TTC549 (cell line): ENCODE data around the gene VTI1A.
"Not testable (repeated sequence)": the region's sequence is repeated elsewhere in the genome, so short reads cannot be mapped to it uniquely, and the experiment has no call there.

ENCODE experiments used
- FAIRE-seq: peaks from 2 replicates; lab custom pipeline; 2012; peaks lifted over from hg19 to GRCh38; lab: Jason Lieb, UNC

The VTI1A gene

DNA sequence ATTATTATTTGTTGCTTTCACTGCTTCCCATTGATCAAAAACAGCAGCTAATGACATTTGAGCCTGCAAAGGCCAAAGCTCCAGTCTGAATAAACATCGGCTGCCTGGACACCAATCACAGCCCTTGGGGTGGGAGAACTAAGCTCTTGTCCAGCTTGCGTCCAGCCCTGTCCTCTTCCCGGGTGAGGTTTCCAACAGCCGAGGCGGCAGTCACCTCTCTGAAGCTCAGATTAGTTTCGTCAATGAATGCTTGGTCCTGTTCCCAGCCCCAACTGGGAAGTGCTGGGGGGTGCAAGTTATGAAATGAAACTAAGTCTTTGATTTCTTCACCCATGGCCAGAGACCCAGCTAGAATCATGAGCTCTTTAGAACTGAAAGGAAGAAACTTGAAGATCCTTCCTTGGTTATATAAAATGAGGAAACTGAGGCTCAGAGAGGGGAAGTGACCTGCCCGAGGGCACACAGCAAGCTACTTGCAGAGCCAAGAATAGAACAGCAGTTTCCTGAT, 389.0 kb downstream of the VTI1A start:
- FAIRE-seq: no peak

DNA sequence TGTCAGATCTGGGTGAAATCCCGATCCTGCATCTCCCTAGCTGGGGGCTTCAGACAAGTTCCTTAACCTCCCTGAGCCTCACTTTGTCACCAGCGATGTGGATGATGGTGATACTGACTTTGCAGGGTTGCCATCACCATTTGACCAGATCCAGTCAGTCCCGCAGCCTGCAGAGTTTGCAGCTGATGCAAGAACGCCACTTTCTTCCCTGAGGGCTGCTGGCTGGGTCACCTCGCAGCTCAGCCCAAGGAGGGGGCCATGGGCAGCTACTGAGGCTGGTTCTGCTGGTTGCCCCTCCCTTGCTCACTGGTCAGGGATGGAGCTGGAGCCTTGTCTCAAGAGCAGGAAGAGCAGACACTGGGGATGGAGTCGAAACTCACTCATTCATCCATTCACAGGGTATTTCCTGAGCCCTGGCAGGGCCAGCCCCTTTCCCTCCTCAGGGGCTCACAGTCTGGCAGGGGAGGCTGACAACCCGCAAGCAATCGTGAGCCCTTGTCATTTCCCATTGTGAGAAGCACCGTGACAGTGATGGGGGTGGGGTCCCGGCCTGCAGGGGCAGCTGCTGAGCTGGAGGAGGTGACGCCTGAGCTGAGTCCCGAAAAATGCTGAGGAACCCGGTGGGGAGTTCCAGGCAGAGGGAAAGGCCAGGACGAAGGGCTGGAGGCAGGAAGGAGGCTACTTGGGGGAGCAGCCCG, 391.9 kb downstream of the VTI1A start:
- no peak for FAIRE-seq

DNA sequence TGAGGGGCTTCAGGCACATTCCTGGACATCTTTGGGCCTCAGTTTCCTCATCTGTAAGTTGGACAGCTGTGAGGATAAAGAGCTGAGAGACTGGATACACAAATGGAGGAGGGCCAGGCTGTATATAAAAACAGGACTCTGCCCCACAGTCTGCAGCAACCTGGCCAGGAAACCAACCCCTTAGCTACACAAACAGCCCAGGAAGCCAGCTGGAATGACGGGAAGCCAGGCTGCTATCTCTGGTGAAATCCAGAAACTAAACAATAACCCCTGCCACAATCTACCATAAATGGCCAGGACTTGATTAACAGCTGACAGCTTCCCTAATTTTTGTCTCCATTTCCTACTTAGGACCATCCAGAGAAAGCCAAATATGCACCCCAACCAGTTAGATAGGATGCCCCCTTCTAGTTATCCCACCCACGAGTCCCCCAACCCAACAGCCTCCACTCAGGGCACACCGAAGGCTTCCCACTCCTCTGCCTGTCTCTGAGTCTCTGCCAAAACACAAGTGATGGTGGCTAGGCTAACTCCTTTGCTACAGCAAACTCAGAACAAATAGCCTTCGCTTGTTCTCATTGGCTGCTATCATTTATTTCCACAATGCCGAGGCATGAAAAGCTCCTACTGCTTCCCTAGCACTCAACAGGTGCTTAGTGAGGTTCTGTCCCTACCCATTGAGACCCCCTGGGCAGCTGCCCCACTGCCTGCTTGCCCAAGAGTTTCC, 393.1 kb downstream of the VTI1A start:
- no peak for FAIRE-seq

DNA sequence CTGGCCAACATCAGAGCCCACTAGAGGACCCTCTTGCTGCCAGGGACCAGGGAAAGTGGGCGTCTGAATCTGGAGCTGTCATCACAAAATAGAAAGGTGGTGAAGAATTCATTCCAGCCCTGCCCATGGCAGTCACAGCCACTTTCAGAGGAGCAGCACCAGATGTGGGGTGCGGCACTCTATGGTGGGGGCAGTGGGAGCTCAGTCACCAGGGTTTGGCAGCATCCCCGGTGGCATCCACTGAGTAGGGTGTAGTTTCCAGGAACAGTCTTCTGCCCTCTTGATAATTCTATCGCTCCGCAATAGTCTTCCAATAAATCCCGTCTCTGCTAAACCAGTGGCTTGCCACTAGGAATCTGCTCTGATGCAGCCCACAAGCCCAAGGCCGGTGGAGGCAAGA, 394.5 kb downstream of the VTI1A start:
- no peak for FAIRE-seq

DNA sequence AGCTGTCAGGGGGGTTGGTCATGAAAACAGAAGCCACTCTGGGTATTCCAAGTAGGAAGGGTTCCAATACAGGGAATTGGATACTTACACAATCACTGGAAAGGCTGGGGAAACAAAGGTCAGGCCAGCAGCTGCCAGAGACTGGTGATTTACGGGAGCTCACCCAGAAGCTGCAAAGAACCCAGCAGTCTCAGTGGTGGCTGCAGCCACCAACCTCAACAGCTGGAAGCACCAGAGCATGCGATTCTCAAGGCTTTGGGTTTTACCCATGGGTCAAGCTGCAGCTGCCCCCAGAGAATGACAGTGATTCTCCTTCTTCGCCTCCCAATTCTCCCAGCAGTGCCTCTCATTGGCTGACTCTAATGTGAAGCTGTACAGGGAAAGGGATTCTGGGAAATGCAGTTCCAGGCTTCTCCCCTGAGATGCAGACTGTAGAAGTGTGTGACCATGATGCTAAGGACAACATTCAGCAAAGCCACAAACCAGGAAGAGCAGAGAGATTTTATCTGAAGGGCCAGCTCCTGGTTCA, 395.9 kb downstream of the VTI1A start:
- FAIRE-seq: no peak

DNA sequence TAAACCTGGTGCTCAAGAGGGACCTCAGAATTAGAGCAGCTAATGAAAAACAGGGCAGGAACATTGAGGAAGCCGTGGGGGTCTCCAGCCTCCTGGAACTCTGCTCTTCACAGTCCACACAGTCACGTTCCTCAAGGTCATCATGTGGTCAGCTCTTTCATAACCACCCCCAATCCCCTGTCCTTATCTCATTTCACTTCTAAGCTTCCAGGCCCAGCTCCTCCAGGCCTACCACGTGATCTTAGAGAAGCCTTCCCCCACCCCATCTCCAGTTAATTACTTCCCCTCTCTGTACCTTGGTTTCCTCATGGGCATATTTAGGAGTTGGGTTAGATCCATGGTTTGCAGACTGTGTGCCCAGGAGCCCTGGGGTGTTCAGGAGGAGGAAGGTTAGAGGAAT, 396.6 kb downstream of the VTI1A start:
- FAIRE-seq: no peak

DNA sequence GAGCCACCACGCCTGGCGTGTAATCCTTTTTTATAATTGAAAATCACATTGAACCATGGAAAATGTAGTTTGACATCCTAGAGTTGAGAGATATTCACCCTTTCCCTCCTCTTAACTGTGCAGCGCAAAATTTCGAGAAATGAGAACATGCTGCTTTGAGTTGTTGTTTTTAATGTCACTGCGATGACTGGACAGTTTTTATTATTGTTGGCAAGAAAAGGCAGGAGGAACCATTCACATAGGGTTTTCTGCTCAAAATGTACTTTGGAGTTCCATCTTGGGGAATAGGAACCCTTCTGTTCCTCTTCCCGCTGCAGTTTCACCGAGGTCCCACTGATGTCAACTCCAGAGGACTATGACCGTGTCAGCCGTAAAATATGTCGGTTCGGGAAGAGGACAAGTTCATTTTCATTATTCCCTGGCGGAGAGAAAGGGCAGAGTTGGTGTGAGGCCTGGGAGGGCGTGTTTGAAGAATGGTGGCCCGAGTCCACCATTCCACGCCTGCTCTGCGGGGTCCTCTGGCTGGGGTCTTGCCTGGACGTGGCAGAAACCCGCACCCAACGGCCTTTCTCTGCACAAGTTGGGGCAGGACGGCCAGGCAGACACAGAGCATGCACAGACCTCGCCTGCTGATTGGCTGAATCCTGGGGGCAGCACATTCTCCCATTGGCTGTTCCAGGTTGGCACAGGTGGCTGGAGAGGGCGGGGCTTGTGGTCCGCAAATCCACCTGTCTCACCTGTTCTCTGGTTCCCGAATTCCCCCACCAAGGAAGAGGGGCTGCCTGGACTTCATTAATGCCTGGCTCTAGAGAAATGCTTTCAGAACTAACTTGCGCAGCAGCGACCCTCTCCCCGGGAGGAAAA, 397.9 kb downstream of the VTI1A start:
- FAIRE-seq: no peak

DNA sequence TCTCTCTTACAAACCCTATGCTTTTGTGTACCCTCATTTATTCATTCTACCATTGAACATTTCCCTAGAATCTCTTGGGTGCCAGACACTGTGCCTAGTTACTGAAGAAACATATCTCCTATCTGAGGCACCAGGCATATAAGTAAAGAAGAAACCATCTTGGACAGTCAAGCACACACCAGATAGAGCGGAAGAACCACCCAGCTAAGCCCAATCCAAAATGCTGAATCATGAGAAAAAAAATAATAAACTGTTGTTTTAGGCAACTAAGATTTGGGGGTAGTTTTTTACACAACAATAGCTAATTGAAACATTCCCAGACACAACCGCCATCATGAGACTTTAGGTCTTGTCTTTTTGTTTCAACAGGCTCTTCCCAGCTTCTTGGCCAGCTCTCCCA, 400.8 kb downstream of the VTI1A start:
- no peak for FAIRE-seq

DNA sequence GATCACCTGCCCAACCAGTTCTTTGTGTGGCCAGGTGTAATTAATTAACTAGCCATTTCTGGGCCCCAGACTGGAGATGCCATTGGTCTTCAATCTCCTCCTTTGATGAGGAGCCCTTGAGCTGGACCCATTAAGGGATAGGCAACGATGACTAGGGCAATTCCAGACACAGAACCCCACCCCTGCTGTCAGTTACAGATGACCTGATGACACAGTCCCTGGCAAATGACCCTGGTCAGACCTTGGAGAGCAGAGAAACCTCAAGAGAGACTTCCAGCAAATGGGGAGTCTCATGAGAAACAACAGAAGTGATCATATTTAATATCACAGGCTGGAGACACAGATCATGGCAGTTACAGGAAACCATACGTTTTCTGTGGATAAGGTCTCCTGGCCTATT, 401.2 kb downstream of the VTI1A start:
- no peak for FAIRE-seq

DNA sequence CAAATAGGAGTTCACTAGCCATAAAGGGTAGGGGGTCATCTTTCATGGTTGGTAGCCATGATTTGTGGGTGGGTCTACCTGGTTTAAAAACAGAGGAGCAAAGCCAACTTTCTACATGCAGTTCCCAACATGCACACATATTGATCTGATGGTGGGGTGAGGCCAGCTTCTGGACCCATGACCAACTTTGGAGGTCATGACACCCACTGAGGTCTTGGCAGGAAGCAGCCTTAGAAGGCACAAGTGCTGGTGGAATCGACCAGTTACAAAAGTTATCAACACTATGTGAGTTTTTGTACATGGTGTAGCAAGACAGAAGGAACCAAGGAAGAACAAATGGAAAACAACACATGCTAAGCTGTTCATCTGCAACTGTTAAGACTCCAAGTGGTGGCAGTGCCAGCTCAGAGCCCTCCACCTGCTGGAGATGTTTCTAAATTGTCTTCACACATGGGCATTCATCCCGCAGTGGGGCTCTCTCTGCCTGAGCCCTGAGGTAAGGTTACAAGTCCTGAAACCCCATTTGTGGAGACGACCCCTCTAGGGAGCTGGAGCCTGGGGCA, 401.9 kb downstream of the VTI1A start:
- no peak for FAIRE-seq

DNA sequence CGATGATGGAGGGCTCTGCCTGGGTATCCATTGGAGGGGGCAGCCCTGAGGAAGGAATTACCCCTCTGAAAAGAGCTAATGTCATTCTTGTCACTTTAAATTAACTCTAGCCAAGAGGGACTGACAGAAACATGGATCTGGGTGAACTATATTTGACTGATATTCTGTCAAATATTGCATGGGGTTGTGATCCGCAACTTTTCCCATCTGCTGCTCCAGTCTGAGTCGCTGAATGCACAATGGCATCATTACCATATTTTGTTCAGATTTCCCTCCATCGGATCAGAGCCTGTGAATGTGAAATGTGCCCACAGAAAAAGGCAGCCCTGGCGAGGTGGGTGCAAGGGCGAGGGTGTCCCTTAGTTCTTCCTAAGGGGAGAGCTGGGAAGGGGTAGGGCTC, 402.5 kb downstream of the VTI1A start:
- FAIRE-seq: no peak

DNA sequence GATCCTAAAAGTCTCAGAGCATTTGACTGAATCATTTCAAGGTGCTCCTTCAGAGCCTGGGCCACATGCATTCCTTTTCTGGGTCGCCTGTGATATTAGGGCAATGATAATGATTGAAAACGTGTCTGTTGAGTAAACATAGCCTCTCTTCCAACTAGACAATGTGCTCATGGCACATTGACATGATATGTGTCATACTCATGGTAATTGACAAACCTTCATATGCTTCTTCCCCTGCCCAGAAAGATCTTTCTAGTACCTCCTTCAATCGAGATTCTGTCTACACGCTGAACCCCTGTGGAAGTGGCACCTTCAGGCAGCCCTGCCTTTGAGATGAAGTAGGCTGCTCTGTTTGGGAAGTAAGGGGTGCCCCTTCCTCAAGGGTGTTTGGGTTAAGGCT, 404.2 kb downstream of the VTI1A start:
- FAIRE-seq: no peak

DNA sequence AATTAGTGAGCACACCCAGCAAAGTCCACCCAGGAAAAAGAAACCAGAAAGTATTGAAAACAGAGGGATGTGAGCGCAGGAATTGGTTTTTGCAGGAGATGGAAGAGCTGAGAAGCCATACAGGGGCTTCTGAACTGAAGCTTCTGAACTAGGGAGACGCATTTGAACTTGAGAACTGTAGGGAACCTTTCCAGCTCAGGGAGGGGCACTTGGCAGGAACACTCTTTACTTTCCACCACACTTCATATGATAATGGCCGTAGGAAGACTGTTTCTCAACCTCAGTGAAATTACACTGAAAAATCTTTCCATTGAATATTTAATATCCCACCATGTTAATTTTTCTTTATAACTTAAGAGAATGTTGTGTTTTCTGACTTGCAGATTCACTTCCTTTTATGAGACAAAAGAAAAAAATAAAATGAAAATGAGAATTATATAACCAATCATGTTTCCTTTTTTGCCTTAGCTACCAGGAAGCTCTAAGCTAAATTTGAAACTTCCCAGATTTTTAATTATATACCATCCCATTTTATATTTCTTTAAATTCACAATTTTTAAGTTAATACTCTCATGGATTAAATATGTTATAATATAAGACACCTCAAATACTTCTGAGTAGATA, 404.7 kb downstream of the VTI1A start:
- no peak for FAIRE-seq

DNA sequence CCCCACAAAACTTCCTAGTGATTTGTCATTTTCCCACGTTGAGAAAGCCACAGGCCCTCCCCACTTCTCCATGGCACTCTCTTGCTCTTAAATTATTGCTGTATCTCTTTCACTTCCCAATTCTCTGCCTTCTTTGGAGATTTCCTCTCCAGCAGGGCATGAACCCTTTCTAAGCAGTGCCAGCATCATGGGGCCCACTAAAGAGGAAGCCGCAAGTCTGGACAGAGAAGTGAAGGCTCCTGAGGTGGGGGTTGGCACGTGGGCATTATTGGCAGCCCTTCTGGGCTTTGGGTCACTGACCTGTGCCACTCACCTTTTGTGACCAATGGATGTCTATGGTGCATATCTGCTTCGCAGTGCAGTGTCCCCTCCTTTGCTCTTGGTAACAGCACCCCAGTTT, 405.3 kb downstream of the VTI1A start:
- FAIRE-seq: no peak

DNA sequence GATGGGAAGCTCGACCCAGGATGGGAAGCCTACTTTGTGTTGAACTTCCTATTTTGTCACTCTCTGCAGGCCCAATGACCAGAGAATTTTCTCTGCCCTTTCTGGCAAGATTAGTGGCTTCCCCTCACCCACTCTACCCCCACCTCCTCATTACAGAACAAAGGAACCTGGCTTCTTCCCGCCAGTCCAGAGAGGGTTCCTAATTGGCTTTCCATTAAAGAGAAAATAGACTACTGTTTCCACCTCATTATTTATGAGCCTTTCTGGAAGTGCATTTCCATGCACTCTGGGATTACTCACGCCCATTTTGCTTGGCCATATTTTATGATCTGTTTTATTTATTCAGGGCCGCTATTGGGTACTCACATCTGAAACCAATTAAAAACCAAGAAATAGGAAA, 408.1 kb downstream of the VTI1A start:
- FAIRE-seq: no peak

DNA sequence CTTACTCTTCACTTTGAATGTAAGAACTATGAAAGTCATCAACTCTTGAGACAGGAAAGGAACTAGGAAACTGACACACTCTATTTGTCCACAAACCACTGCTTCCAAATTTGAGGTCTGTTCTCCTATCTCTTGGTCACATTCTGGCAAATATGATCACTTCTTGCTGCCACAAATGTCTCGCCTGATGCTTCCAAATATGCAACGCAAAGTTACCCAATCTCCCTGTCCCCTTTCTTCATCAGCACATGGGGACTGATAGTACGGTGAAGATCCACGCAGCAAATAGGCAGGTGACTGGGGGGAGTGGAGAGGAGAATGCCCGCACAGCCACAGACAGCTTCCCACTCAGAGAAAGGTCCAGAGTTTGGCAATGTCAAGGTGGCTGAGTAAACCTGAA, 410.5 kb downstream of the VTI1A start:
- no peak for FAIRE-seq

DNA sequence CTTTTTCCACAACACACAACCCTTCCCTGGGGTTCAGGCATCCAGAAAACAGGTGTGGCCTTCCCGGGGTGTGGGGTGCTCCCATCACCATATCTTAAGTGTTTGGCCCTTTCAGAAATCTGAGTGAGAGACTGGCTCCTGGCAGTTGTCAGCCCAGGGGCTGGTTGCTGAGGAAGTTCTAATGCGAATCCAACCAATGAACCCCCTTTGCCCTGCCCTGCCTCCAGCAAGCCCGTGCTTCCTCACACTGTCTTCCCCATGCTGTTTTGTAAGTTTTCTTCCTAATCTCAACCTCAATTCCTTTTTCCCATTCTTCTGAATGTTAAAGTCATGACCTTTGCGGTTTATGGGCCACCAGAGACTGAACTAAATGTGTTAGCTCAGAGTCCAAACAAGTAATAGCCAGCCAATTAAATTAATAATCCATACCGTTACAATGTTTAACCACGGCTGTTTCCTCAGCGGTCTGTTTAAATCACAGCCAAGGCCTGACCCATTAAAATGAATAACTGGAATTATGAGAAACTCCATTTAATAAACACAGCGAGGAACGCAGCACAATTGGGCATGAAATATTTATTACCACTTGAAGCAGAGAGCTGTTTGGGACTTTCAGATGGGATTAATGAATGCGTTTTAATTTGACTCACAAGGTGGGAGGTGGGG, 412.1 kb downstream of the VTI1A start:
- FAIRE-seq: no peak

DNA sequence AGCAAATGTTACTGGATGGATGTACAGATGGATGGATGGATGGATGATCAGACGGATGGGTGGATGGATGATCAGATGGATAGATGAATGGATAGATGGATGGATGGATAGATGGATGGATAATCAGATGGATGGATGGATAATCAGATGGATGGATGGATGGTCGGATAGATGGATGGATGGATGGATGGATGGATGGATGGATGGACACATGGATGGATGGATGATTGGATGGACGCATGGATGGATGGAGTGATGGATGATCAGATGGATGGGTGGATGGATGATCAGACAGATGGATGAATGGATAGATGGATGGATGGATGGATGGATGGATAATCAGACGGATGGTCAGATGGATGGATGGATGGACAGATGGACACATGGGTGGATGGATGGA, 412.8 kb downstream of the VTI1A start:
- no peak for FAIRE-seq

DNA sequence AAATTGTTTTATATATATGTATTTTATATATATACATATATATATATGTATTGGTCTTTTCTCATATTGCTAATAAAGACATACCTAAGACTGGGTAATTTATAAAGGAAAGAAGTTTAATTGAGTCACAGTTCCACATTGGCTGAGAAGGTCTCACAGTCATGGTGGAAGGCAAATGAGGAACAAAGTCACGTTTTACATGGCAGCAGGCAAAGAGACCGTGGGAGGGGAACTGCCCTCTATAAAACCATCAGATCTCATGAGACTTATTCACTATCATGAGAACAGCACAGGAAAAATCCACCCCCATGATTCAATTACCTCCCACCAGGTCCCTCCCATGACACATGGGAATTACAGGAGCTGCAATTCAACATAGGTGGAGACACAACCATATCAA, 416.4 kb downstream of the VTI1A start:
- FAIRE-seq: not testable (repeated sequence)
